Glutamatergic neuron (in vitro differentiated cells): ENCODE data around the gene USP19. TPM values are rescaled to one million over a fixed set of nuclear protein-coding genes. Genes with fewer than 3 reads are reported as not detected.

Experiments
- DNase-seq: peaks from one replicate; pipeline ENCODE4 v3.0.0; 2022
- H3K27ac Mint-ChIP-seq: one replicate; pipeline ENCODE4 v1.8.0; 2020; ENCODE audit warnings: mild to moderate bottlenecking, mixed read lengths, inconsistent platforms; ENCODE audit not compliant: unreplicated experiment
- H3K27me3 Mint-ChIP-seq: one replicate; pipeline ENCODE4 v1.8.0; 2020; ENCODE audit warnings: mild to moderate bottlenecking, moderate library complexity, mixed read lengths, inconsistent platforms; ENCODE audit not compliant: unreplicated experiment
- H3K36me3 Mint-ChIP-seq: one replicate; pipeline ENCODE4 v1.8.0; 2020; ENCODE audit warnings: mild to moderate bottlenecking, mixed read lengths, inconsistent platforms; ENCODE audit not compliant: unreplicated experiment
- H3K4me1 Mint-ChIP-seq: one replicate; pipeline ENCODE4 v1.8.0; 2020; ENCODE audit warnings: mild to moderate bottlenecking, low read depth, mixed read lengths, inconsistent platforms; ENCODE audit not compliant: unreplicated experiment
- H3K4me3 Mint-ChIP-seq: one replicate; pipeline ENCODE4 v1.8.0; 2020; ENCODE audit warnings: mild to moderate bottlenecking, mixed read lengths, inconsistent platforms; ENCODE audit not compliant: unreplicated experiment
- H3K9me3 Mint-ChIP-seq: one replicate; pipeline ENCODE4 v1.8.0; 2020; ENCODE audit warnings: mild to moderate bottlenecking, moderate library complexity, mixed read lengths, inconsistent platforms; ENCODE audit not compliant: unreplicated experiment
- total RNA-seq: library from RNA; stranded (reverse); fragmentation: NEBNext Ultra II Directional; extraction: Animal tissue kit (Norgen Biotek cat#: 25700); gene quantifications from one replicate; pipeline ENCODE4 v1.2.1, GENCODE V29; 2021; ENCODE audit not compliant: unreplicated experiment
- TF ChIP-seq, protein P1 (sequence below): fragments of 200-600 bp; sonication (generic); IDR thresholded peaks from one replicate; pipeline ENCODE4 v1.5.0; 2021; ENCODE audit not compliant: partially characterized antibody, unreplicated experiment

Gene USP19
- total RNA-seq, 1 donor from 2014 or later = 83.1 TPM

DNA sequence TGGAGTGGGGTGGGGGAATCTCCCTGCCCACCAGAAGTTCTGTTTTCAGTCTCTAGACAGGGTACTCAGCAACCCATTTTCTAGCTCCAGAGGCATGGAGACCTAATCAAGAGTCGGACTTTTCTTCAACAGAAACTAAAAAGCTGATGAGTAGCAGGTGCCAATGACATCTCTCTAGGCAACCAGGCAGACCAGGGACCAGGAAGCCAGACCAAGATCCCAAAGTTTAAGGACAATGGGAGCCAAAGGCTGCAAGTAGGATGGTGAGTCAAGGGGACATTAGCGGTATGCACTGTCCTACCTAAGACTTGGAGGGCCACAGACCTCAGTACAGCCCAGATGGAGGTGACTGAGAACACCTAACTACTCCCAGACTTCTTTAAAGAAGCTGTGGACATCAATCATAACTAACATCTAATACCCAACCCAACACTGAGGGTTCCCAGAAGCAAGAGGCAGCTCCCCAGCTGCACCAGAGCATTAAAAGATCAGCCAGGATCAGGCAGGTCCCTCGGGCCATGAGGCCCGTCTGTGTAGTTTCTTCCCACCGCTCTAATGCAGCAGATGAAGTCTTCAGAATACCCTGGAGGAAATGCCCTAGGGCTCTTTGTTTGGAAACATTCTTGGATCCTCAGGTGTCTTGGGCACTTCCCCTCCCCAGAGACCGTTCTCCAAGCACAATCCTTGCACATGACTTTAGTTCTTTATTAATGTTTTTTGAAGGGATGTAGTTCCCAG is 44.5 kb upstream of the USP19 start:
- DNase-seq = peak; percentile 42
- Mint-ChIP-seq H3K4me1 (peaks cover 10% of the 10 kb centered on the region), H3K4me3 (peak overlapping the region; percentile 98), H3K27me3 (peaks cover 16% of the 10 kb centered on the region), H3K9me3 (peaks cover 11% of the 10 kb centered on the region), H3K27ac (peak overlapping the region; percentile 90), H3K36me3 (no peaks in the 10 kb centered on the region)
- TF ChIP-seq, protein P1, sequence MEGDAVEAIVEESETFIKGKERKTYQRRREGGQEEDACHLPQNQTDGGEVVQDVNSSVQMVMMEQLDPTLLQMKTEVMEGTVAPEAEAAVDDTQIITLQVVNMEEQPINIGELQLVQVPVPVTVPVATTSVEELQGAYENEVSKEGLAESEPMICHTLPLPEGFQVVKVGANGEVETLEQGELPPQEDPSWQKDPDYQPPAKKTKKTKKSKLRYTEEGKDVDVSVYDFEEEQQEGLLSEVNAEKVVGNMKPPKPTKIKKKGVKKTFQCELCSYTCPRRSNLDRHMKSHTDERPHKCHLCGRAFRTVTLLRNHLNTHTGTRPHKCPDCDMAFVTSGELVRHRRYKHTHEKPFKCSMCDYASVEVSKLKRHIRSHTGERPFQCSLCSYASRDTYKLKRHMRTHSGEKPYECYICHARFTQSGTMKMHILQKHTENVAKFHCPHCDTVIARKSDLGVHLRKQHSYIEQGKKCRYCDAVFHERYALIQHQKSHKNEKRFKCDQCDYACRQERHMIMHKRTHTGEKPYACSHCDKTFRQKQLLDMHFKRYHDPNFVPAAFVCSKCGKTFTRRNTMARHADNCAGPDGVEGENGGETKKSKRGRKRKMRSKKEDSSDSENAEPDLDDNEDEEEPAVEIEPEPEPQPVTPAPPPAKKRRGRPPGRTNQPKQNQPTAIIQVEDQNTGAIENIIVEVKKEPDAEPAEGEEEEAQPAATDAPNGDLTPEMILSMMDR = no peak

DNA sequence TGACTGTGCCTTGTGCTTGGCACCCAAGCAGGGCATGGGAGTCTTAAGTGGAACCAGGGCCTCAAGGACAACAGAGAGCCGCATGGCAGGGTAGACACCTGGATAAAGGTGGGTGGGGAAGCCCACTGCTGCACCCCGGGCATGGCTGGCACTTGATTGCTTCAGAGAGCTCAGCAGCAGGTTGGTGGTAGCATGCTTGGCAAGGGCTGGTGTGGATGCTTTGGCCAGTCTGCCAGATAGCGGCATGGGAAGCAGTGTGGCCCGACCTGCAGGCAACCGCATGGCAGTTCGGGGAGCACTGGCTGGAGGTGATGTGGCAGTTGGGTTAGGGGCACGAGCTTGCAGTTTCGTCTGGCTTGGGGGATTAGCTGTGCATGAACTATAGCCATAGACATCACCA is 43.0 kb upstream of the USP19 start:
- Mint-ChIP-seq H3K36me3 (no peaks in the 10 kb centered on the region), H3K27me3 (peaks cover 12% of the 10 kb centered on the region), H3K9me3 (peaks cover 10% of the 10 kb centered on the region), H3K4me3 (no peak overlapping the region), H3K4me1 (peaks cover 13% of the 10 kb centered on the region), H3K27ac (no peak overlapping the region)
- DNase-seq = no peak
- TF ChIP-seq, protein P1 = no peak

DNA sequence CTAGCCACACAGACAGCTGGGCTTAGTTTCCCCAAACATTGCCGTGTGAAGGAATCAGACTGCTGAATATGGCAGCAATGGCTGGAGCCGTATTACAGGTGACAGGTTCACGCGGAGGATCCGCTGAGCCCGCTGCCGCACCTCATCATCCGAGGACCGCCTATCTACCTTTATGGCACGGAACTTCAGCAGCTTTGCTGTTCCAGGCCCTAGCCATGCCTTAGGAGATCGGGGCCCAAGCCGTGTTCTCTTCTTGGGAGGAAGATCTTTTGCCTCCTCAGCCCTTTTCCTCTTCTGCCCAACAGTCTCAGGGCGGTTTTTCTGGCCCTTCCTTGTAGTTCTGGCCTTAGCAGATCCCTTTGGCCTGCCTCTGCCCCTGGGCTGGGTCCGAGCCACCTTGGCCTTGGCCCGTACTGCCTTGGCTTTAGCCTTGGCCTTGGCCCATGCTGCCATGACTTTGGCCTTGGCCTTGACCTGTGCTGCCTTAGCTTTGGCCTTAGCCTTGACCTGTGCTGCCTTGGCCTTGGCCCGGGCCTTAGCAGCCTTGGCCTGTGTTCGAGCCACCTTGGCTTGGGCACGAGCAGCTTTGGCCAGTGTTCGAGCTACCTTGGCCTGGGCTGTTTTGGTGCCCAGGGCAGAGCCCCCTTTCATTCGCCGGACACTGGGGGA is 42.3 kb upstream of the USP19 start:
- peaks cover 15% of the 10 kb centered on the region for H3K4me1 Mint-ChIP-seq
- no peak overlapping the region for H3K4me3 Mint-ChIP-seq
- H3K27me3 Mint-ChIP-seq = peaks cover 10% of the 10 kb centered on the region
- TF ChIP-seq, protein P1 = no peak
- DNase-seq = no peak
- H3K9me3 Mint-ChIP-seq = peaks cover 11% of the 10 kb centered on the region
- no peak overlapping the region for H3K27ac Mint-ChIP-seq
- no peaks in the 10 kb centered on the region for H3K36me3 Mint-ChIP-seq

DNA sequence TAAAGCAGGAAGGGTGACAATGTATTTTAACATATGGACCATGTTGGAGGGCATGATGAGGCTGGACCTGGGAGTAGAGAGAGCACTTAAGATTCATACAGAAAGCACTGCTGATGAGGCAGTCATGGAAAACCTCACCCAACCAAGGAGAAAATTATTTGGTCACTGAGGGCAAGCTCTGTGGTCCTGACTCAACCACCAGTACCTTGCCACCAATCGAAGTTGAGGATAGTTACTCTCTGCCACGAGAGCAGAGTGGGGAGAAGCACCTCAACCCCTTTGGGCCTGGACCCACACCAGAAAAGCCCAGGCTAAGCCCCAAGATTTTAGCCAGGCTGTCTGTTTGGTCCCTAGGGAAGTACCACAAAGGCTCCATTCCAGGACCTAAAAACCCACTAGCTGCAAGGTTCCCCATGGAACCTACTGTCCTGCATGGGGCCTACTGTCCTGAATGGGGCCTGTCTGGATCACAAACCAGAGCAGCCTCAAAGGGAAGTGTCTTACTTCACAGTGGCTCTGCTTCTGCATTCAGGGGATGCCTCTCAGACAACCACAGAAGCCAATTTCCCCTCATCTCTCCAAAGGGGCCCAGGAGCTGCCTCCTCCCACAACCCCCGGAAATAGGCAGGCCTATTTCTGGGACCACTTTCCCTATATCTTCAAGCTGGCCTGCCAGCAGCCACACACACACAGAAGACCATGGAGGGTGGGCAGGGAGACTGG is 41.3 kb upstream of the USP19 start:
- no peak for DNase-seq
- H3K9me3 Mint-ChIP-seq = peaks cover 11% of the 10 kb centered on the region
- peaks cover 15% of the 10 kb centered on the region for H3K4me1 Mint-ChIP-seq
- H3K4me3 Mint-ChIP-seq = no peak overlapping the region
- H3K27ac Mint-ChIP-seq = no peak overlapping the region
- TF ChIP-seq, protein P1 = no peak
- H3K27me3 Mint-ChIP-seq = peaks cover 7% of the 10 kb centered on the region
- no peaks in the 10 kb centered on the region for H3K36me3 Mint-ChIP-seq

DNA sequence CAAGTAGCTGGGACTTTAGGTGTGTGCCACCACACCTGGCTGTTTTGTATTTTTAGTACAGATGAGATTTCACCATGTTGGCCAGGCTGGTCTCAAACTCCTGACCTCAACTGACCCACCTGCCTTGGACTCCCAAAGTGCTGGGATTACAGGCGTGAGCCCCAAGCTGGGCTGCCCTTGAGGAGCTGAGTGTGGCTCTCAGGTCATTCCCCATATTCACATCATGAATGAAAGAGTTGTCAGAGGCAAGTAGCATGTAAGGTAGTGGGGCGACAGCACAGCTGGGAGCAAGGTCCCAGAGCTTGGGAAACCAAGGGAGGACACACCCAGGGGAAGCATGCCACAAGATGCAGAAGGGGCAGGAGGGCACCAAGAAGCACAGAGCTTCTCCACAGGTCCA is 40.6 kb upstream of the USP19 start:
- Mint-ChIP-seq H3K27ac (no peak overlapping the region), H3K4me3 (no peak overlapping the region), H3K36me3 (no peaks in the 10 kb centered on the region), H3K4me1 (peaks cover 15% of the 10 kb centered on the region), H3K27me3 (peaks cover 5% of the 10 kb centered on the region), H3K9me3 (peaks cover 11% of the 10 kb centered on the region)
- no peak for DNase-seq
- TF ChIP-seq, protein P1 = no peak
